Activated T-cell treated with anti-CD3 and anti-CD28 coated beads, Interleukin-2, amount 50 U/mL, for 1 hour (primary cell): Measurements from ENCODE around the gene FBXW9.
"Not testable (repeated sequence)": the region's sequence is repeated elsewhere in the genome, so short reads cannot be mapped to it uniquely, and the experiment has no call there.

Experiments
- DNase-seq: peaks from one replicate; pipeline ENCODE4 v3.0.0-alpha.2; 2020

FBXW9 gene

GRCh38 chr19:12648088-12648487 is 48.3 kb downstream of the FBXW9 start:
- no peak for DNase-seq

- DNase-seq = peak; percentile 38
Observed at GRCh38 chr19:12647490-12648071, 48.9 kb downstream of the FBXW9 start.

- no peak for DNase-seq
Observed at GRCh38 chr19:12647047-12647446, 49.4 kb downstream of the FBXW9 start.

- DNase-seq = no peak
Observed at GRCh38 chr19:12646551-12646950, 49.9 kb downstream of the FBXW9 start.

GRCh38 chr19:12643716-12644115 is 52.7 kb downstream of the FBXW9 start:
- DNase-seq = not testable (repeated sequence)

- no peak for DNase-seq
Observed at GRCh38 chr19:12642506-12642905, 53.9 kb downstream of the FBXW9 start.

- DNase-seq = no peak
Observed at GRCh38 chr19:12641456-12641855, 55.0 kb downstream of the FBXW9 start.

- DNase-seq = peak; percentile 84
Observed at GRCh38 chr19:12639901-12640613, 56.4 kb downstream of the FBXW9 start.
